T47D (cell line): ENCODE data around the gene CYP2W1.
"Not testable (repeated sequence)": the region's sequence is repeated elsewhere in the genome, so short reads cannot be mapped to it uniquely, and the experiment has no call there.

Source experiments
- DNase-seq, 2 experiments: peaks; one replicate each; pipeline versions ENCODE4 v3.0.0 to v3.0.0-alpha.2; 2011 to 2012; ENCODE audit warnings: low read depth in 1 of 2, low spot score in 1 of 2
- JUND ChIP-seq: IDR thresholded peaks from 2 replicates; pipeline ENCODE4 v1.6.1; 2012; ENCODE audit warnings: low read depth
- in situ Hi-C: cut with HindIII; loops from 2 replicates; pipeline ENCODE4 v1.10.0; 2016; ENCODE audit warnings: low sequenced_read_pairs, low pct_unique_long_range_greater_than_20kb

Gene CYP2W1

DNA sequence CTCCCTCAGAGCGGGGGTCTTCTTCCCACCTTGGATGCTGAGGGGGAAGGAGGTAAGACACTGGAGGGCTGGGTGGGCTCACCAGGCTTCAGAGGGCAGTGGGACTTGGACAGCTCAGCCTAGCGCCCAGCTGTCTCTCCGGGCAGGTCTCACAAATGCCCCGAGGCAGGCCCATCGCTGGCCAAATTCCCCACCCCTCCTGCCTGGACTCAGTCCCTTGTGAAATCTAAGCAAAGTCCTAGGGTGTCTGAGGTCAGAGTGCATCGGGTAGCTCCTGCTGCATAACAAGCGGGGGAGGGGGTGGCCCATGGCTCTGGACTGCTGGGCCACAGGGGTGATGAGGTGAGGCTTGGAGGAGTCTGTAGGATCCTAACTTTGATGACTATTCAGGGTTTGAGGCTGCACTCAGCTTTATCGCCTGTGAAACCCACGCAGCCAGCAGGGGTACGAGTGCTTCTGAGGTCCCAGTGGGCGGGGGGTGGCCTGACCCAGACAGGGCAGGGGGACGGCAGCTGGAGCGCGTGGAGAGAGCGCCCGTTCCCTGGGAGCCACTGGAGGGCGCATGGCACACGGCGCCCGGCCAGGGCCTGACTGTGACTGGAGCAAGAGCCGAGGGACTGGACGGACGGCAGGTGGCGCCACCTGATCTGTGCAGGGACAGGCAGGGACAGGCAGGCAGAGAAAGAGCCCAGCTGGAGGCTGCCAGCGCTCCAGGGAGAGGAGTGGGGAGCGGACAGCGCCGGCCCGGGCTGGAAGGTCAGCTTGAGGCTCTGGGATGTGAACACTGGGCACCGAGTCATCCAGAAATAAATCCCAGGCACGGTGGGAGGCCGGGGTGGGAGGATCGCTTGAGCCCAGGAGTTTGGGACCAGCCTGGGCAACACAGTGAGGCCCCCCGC lies 10.0 kb downstream of the CYP2W1 start:
- TF ChIP-seq JUND, result no peak
- in situ Hi-C loops, result no loop called here
- peak; percentile 88 to 96 for DNase-seq

- no peak for TF ChIP-seq JUND
- in situ Hi-C loops, result no loop called here
- no peak for DNase-seq
These were observed 11.8 kb downstream of the CYP2W1 start for GRCh38 chr7:994592-995308.

GRCh38 chr7:995571-995970 lies 12.6 kb downstream of the CYP2W1 start:
- no peak for TF ChIP-seq JUND
- in situ Hi-C loops, result no loop called here
- DNase-seq, result no peak

DNA sequence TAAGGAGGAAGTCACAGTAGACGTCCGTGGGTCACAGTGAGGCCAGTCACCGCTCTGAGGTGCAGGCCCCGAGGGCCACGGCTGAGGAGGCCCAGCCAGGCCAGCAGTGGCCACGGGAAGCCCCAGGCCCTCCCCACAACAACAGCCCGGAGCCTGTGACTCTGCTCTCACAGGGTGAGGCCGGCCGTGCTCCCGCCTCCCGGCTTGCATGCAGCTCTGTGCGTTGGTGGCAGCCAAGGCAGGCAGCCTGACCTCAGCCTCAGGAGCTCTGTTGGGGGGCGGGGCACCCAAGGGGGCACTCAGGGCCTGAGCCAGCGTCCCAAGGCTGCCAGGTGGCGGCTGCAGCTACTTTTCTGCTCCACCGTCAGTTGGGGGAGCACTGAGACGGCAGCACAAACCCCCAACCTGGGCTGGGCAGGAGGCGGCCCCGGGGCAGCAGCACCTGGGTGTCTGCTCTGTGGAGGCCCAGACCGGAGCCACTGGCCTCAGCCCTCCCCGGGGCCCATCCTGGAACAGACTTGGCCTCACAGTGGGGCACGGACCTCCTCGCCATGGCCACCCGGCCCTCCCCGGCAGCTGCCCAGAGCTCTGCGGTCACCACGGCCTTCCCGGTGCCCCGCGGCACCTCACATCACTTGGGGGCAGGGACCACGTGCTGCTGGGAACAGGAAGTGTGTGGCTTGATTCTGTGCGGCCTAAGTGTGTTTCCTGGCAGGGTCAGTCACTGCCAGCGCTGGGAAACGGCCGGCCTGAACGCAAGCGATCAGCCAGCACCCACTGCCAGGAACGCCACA lies 13.3 kb downstream of the CYP2W1 start:
- in situ Hi-C loops, result no loop called here
- DNase-seq, result no peak
- no peak for TF ChIP-seq JUND

DNA sequence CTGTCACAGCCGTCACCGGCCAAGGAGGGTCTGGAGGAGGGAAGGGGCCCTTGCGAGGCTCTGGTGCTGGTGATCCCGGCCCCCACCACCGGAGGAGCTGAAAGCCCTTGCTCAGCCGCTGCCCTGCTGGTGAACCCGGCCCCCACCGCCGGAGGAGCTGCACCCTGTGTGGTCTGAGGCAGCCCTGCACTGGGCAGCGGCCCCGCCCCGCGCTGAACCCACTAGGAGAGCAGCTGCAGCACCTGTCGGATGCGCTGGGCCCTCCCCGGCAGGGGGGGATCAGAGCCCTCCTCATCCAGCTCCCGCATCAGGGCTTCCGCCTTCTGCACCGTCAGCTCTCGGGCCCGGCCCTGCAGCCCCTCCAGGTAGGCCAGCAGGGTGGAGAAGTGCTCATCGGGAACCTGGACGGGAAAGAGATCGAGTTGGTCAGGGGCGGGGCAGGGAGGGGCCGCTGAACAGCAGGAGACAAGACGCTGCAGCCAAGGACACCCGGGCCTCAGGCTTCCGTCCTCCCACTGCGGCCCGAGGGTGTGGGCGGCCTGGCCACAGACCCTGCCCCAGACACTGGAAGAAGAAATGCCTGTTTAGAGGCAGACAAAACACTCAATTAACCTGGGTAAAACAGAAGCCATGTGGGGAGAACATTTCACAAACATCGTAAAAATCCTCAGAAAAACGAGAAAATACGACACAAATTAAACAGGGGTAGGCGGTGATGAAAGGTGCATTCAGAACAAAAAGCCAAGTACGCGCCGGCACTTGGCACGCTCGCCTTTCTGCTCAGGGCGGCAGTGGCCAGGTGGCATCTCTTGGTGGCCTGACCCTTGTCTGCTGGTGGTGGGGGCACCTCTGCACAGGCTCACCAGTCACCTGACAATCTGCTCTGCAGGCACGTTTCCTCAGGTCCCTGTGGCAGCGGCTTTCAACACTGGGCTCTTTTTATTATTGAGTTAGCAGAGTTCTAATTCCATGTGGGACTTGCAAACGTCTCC lies 14.7 kb downstream of the CYP2W1 start:
- in situ Hi-C loops, result no loop called here
- TF ChIP-seq JUND, result no peak
- no peak for DNase-seq

- no peak for DNase-seq
- no peak for TF ChIP-seq JUND
- in situ Hi-C loops, result no loop called here
These were observed 16.3 kb downstream of the CYP2W1 start for GRCh38 chr7:999149-999879.

DNA sequence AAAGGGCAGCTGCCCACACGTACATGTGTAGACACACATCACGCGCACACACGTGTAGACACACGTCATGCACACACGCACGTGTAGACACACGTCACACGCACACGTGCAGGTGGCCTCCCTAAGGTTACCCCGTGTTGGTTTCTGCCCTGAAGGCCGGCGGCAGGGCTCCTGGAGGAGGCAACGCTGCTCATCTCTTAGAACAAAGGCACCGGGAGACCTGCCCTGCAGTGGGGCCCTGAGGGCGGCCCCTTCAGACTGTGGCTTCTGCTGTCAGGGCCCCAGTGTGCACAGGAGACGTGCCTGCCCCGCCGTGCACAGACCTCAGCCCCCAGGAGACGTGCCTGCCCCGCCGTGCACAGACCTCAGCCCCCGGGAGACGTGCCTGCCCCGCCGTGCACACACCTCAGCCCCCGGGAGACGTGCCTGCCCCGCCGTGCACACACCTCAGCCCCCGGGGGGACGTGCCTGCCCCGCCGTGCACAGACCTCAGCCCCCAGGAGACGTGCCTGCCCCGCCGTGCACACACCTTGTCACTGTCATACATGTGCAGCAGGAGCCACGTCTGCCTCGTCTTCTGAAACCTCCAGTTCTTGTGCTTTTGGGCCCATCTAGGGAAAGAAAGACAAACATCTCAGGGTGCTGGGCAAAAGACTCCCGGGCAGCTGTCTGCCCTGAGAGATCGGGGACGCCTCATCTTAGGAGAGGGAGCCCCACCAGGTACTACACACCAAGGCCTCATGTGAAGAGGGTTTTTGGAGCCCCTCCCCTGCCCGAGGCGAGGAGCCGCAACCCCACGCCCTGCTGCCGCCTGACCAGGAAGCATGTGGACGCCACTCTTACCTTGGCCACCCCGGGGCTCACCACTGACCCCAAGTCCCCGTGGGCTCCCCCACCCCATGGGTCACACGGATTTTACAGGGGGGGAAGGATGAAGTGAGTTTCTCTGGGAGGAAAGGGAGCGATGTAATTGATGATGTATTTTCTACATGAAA lies 17.3 kb downstream of the CYP2W1 start:
- in situ Hi-C loops, result no loop called here

GRCh38 chr7:1001069-1001770 lies 18.2 kb downstream of the CYP2W1 start:
- in situ Hi-C loops, DNase-seq: not testable (repeated sequence)

More for the DNA sequence above, 17.3 kb downstream of the CYP2W1 start:
- no peak for DNase-seq
- TF ChIP-seq JUND, result no peak

DNA sequence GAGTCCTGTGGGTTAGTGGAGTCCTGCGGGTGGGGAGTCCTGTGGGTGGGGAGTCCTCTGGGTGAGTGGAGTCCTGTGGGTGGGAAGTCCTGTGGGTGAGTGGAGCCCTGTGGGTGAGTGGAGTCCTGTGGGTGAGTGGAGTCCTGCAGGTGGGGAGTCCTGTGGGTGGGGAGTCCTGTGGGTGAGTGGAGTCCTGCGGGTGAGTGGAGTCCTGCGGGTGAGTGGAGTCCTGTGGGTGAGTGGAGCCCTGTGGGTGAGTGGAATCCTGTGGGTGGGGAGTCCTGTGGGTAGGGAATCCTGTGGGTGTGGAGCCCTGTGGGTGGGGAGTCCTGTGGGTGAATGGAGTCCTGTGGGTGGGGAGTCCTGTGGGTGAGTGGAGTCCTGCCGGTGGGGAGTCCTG lies 19.0 kb downstream of the CYP2W1 start:
- in situ Hi-C loops, DNase-seq: not testable (repeated sequence)

GRCh38 chr7:1002445-1002844 lies 19.5 kb downstream of the CYP2W1 start:
- in situ Hi-C loops, DNase-seq: not testable (repeated sequence)
